ENCODE measurements around the gene FOSL1.
"Not testable (repeated sequence)": the region's sequence is repeated elsewhere in the genome, so short reads cannot be mapped to it uniquely, and the experiment has no call there.

The FOSL1 gene

DNA sequence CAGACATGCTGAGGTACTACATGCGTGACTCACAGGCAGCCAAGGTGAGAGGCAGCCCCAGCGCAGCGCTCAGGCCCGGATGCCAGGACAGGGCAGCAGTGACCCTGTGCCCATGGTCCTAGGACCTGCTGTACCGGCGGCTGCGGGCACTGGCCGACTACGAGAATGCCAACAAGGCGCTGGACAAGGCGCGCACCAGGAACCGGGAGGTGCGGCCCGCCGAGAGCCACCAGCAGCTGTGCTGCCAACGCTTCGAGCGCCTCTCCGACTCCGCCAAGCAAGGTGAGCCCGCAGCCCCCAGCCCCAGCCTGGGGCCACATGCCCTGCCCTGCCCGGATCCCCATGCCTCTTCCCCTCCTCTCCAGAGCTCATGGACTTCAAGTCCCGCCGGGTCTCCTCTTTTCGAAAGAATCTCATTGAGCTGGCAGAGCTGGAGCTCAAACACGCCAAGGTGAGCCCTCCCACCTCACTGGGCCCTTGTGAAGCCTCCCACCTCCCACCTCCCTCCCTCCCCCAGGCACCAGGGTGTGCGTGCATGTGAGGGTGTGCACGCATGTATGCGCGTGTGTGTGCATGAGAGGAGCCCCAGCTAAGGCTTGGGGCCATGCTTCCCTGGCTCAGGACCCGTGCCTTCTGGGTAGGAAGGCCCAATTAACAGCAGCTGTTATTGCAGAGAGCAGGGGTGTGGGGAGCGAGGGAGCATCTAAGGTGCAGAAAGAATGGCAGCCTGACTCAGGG, 47.5 kb downstream of the FOSL1 start:
- DNase-seq (ENCODE audit: low spot score), result peak; percentile 46

DNA sequence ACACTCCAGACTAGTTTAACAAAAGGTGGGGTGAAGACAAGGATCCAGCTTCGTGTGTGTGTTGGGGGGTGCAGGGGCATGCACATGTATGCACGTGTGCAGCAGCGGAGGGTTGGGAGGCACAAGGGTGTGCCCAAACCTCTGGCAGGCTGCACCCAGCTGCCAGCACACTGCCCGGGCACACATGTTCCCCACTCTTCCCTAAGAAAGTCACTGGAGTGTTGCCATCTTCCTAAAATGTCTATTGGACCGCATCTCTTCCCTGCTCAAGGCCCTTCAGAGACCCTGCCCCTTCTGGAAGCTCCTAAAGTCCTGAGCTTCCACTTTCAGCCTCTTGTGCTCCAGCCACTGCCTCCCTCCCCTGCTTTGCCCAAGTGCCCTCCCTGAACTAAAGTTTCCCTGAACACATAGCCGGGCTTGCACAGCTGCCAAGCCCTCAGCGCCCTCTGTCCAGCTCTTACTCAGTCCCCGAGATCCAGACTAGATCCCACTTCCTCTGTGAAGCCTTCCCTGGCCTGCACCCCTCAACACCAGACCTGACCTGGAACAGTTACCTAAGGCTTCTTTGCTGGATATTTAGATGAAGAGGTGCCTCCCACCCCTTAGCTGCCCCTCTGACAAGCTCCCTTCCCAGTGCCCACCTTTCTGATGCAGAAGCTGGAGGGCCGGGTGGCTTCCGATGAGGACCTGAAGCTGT, 48.2 kb downstream of the FOSL1 start:
- no peak for DNase-seq (ENCODE audit: low spot score)

DNA sequence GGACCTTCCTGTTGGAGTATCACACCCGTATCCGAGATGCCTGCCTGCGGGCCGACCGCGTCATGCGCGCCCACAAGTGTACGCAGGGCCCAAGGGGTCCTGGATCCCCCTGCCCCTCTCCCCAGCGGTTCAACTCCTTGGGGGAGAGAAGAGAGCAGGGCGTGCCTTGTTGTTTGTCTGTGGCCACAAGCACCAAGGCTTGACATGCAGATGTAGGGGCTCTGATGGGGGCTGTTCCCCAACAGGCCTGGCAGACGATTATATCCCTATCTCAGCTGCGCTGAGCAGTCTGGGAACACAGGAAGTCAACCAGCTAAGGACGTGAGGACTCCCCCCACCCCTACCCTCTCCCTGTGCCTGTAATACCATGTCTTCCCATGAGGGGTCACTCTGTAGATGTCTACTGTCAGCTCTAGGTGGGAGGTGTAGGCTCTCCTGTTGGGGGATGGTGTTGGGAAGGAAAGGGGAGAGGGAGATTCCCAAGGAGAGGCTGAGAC, 49.1 kb downstream of the FOSL1 start:
- peak; percentile 65 for DNase-seq (ENCODE audit: low spot score)

DNA sequence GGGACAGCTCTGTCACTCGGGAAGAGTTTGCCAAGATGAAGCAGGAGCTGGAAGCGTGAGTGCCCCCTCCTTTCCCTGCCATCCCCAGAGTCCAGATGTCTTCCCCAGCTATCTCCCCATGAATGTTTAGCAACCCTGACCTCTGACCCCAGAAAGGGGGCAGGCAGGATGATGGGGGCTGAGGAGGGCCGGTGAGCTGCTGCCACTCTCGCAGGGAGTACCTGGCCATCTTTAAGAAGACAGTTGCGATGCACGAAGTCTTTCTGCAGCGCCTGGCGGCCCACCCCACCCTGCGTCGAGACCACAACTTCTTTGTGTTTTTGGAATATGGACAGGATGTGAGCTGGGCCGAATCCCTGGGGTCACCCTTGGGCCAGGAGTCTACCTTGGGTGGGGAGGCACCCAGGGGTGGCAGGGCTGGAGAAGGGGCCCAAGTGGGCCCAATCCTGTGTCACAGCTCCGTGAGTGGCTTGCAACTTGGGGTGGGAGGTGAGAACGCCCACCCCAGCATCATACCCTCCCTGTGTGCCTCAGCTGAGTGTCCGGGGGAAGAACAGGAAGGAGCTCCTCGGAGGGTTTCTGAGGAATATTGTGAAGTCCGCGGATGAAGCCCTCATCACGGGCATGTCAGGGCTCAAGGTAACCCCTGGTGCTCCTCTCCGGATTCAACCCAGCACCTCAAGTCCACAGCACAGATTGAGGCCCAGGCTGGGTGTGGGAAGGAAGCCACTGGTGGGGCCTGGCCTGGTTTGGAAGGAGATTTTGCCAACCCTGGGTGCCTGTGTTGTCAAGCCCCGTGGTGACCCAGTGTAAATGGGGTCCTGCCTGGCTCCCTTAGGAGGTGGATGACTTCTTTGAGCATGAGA, 49.7 kb downstream of the FOSL1 start:
- DNase-seq (ENCODE audit: low spot score), result peak; percentile 34

DNA sequence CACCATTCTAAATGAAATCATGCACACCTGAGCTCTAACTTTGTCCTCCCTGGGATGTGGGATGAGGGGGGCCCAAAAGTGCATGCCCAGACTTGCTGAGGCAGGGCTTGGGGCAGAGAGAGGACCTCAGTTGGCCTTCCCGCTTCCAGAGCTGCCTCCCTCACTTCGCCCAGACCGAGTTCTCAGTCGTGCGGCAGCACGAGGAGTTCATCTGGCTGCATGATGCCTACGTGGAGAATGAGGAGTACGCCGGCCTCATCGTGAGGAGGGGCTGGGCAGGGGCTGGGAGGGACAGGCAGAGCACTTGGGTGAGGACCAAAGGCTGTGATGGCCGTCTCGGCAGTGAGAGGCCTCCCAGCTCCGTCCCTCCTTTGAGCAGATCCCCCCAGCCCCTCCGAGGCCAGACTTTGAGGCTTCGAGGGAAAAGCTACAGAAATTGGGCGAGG, 50.4 kb downstream of the FOSL1 start:
- DNase-seq (ENCODE audit: low spot score), result no peak

DNA sequence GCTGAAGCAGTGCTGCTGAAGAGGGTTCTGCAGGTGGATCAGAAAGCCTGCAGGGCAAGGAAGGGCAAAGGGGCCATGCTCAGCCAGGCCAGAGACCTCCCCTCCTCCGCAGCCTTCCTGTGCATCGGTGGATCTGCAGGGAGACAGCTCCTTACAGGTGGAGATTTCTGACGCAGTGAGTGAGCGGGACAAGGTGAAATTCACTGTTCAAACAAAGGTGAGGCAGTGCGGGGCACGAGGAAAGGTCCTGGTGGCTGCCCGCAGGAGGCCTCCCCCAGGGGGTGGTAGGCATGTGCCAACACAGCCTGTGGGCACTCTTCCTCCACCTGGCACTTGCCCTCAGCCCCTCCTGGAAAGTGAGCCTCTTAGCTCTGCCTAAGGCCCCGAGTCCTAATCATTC, 50.8 kb downstream of the FOSL1 start:
- no peak for DNase-seq (ENCODE audit: low spot score)

DNA sequence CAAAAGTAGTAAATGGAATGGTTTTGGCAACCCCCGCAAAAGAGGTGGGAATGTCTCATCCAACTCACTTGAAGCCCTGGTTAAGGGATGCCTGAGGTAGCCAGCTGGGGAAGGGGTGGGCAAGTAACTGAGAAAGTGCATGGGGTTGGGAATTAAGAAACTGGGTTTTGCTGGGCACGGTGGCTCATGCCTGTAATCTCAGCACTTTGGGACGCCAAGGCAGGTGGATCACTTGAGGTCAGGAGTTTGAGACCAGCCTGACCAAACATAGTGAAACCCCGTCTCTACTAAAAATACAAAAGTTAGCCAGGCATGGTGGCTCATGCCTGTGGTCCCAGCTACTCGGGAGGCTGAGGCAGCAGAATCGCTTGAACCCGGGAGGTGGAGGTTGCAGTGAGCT, 51.5 kb downstream of the FOSL1 start:
- DNase-seq (ENCODE audit: low spot score), result not testable (repeated sequence)

DNA sequence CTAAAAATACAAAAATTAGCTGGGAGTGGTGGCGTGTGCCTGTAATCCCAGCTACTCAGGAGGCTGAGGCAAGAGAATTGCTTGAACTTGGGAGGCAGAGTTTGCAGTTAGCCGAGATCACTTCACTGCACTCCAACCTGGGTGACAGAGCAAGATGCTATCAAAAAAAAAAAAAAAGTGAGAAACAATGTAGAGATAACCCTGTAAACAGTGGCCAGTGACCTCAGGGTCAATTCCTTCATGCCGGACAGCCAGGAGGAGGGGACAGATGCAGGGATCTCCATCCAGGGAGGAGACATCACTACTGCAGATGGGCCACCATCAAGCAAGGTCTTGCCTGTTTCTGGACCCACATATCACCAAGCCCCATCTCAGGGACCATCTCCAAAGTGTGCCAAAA, 52.4 kb downstream of the FOSL1 start:
- DNase-seq (ENCODE audit: low spot score), result no peak

DNA sequence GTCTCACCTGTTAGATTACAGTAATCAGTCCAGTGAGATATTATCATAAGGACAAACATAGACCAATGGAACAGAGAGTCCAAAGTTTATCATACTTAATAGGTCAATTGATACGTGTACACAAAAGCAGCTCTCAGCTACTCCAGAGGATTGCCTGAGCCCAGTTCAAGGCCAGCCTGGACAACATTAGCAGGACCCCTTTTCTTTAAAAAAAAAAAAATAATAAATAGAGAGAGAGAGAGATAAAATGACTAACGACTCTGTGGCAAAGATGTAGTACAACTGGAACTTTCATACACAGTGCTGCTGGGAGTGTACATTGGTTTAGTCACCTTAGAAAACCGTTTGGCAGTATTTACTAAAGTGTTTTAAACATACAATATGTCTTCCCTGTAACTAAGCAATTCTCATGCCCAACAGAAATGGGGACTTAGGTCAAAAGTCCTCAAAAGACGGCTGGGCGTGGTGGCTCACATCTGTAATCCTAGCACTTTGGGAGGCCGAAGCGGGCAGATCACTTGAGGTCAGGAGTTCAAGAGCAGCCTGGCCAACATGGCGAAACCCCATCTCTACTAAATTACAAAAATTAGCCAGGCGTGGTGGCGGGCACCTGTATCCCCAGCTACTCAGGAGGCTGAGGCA, 55.8 kb downstream of the FOSL1 start:
- DNase-seq (ENCODE audit: low spot score), result no peak

DNA sequence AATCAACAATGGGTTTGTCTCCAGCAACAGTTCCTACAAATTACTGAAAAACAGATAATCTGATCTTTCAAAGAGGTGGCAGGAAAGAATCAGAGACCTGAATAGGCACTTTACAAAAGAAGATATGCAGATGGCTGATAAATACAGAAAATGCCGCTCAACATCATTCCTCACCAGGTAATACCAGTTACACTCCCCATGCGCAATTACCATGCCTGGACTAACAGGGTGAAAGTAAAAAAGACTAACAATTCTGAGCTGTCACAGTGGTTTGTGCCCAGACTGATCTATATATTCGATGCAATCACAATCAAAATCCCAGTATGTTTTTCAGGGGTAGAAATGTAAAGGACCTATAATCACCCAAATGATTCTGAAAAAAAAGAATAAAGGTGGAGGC, 56.4 kb downstream of the FOSL1 start:
- DNase-seq (ENCODE audit: low spot score), result no peak

DNA sequence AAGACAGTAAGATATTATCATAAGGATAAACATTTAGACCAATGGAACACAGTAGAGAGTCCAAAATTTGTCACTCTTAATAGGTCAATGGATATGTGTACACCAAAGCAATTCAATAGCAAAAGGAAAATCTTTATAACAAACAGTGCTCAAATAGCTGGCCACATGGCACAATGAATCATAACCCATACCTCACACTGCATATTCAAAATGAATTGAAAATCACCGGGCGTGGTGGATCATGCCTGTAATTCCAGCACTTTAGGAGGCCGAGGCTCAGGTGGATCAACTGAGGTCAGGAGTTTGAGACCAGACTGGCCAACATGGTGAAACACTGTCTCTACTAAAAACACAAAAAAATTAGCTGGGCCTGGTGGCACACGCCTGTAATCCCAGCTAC, 58.0 kb downstream of the FOSL1 start:
- DNase-seq (ENCODE audit: low spot score), result no peak

Measured in NAMALWA (cell line).